Endothelial cell of umbilical vein (primary cell): ENCODE data around the gene RBM28. TPM values are rescaled to one million over a fixed set of nuclear protein-coding genes. Genes with fewer than 3 reads are reported as not detected.

Source experiments
- BruUV-seq: library from RNA; stranded (reverse); fragments of 400-500 nt; replicated peaks from 2 replicates; lab custom pipeline; 2021; lab: Mats Ljungman, UMichigan
- CTCF ChIA-PET: fragments of 300-600, 350-600 bp; sonication (Branson Sonifier 250); formaldehyde crosslinking; loops from one replicate; lab custom pipeline; 2021; ENCODE audit warnings: antibody characterized with exemption, inconsistent platforms; lab: Charles Lee
- POLR2A ChIA-PET: fragments of 300-600, 350-600 bp; sonication (Branson Sonifier 250); formaldehyde crosslinking; loops from one replicate; lab custom pipeline; 2021; ENCODE audit warnings: antibody characterized with exemption, inconsistent platforms; lab: Charles Lee
- DNase-seq: peaks from one replicate; pipeline ENCODE4 v3.0.0-alpha.2; 2011; ENCODE audit warnings: low read depth, low spot score
- FAIRE-seq: peaks from 2 replicates; lab custom pipeline; 2011; peaks lifted over from hg19 to GRCh38; lab: Jason Lieb, UNC
- H2AFZ ChIP-seq: 2 replicates; pipeline ENCODE4 v1.6.0; 2012; ENCODE audit warnings: low read depth, low read length, control low read depth, inconsistent platforms
- H3K27ac ChIP-seq: 2 replicates; pipeline ENCODE4 v1.5.1; 2011; ENCODE audit warnings: low read depth, mild to moderate bottlenecking, control low read depth, low read length, moderate library complexity; ENCODE audit not compliant: insufficient read depth
- H3K27me3 ChIP-seq, 2 experiments: 2 replicates each; pipeline versions ENCODE4 v1.6.0 to v1.6.1; 2011; ENCODE audit warnings: low read length in 2 of 2, mixed read lengths in 1 of 2; ENCODE audit not compliant: control insufficient read depth in 2 of 2, insufficient read depth in 2 of 2
- H3K36me3 ChIP-seq, 2 experiments: 2 replicates in 1 of 2; 3 replicates in 1 of 2; pipeline ENCODE4 v1.5.1; 2011; ENCODE audit warnings: low read length in 2 of 2, mild to moderate bottlenecking in 1 of 2, moderate library complexity in 1 of 2; ENCODE audit not compliant: control insufficient read depth in 2 of 2, insufficient read depth in 2 of 2; ENCODE audit errors: extremely low read depth in 1 of 2
- H3K4me1 ChIP-seq: 3 replicates; pipeline ENCODE4 v1.5.1; 2011; ENCODE audit warnings: mild to moderate bottlenecking, low read length; ENCODE audit not compliant: control insufficient read depth, insufficient read depth; ENCODE audit errors: extremely low read depth
- H3K4me2 ChIP-seq: 2 replicates; pipeline ENCODE4 v1.6.1; 2011; ENCODE audit warnings: low read length, control low read depth, mixed read lengths; ENCODE audit not compliant: insufficient read depth
- H3K4me3 ChIP-seq, 3 experiments: fragments of 200-600 bp in 1 of 3; sonication (generic), shearing (Covaris generic) in 1 of 3; replicated peaks in 1 of 3; 2 replicates each; pipeline ENCODE4 v1.5.1; 2011 to 2016; ENCODE audit warnings: control low read depth in 3 of 3, low read length in 3 of 3, mild to moderate bottlenecking in 2 of 3, inconsistent platforms in 1 of 3, low read depth in 1 of 3, moderate library complexity in 1 of 3; ENCODE audit not compliant: insufficient read depth in 1 of 3
- H3K79me2 ChIP-seq: 2 replicates; pipeline ENCODE4 v1.6.0; 2012; ENCODE audit warnings: low read length, inconsistent platforms; ENCODE audit not compliant: control insufficient read depth, insufficient read depth
- H3K9ac ChIP-seq: replicated peaks from 2 replicates; pipeline ENCODE3; 2011; ENCODE audit warnings: low read length, control low read depth; ENCODE audit not compliant: insufficient read depth; ENCODE audit errors: extremely low read depth
- H3K9me1 ChIP-seq: replicated peaks from 3 replicates; pipeline ENCODE4 v1.6.0; 2011; ENCODE audit warnings: mild to moderate bottlenecking, low read length; ENCODE audit not compliant: control insufficient read depth, insufficient read depth; ENCODE audit errors: extremely low read depth
- H3K9me3 ChIP-seq: replicated peaks from 2 replicates; pipeline ENCODE4 v1.5.1; 2012; ENCODE audit warnings: low read length, inconsistent platforms; ENCODE audit not compliant: control insufficient read depth, insufficient read depth
- H4K20me1 ChIP-seq: replicated peaks from 2 replicates; pipeline ENCODE3; 2011; ENCODE audit warnings: mild to moderate bottlenecking, low read length; ENCODE audit not compliant: control insufficient read depth, insufficient read depth; ENCODE audit errors: extremely low read depth
- EZH2 ChIP-seq: IDR thresholded peaks from 2 replicates; pipeline ENCODE4 v1.6.1; 2012; ENCODE audit warnings: borderline replicate concordance, low read depth, mild to moderate bottlenecking, moderate library complexity, low read length, inconsistent platforms; ENCODE audit not compliant: severe bottlenecking
- FOS ChIP-seq: IDR thresholded peaks from 2 replicates; pipeline ENCODE4 v1.6.1; 2011; ENCODE audit warnings: mild to moderate bottlenecking, low read length, moderate library complexity, borderline replicate concordance; ENCODE audit not compliant: insufficient read depth
- JUN ChIP-seq: IDR thresholded peaks from 2 replicates; pipeline ENCODE4 v1.6.1; 2011; ENCODE audit warnings: borderline replicate concordance, low read depth; ENCODE audit not compliant: insufficient read length, insufficient read depth
- MYC ChIP-seq: IDR thresholded peaks from one replicate; pipeline ENCODE4 v1.6.1; 2011; ENCODE audit warnings: mild to moderate bottlenecking, low read depth, low read length
- POLR2A ChIP-seq: IDR thresholded peaks from 2 replicates; pipeline ENCODE4 v1.6.1; 2012; ENCODE audit warnings: low read depth, mild to moderate bottlenecking, control low read depth, low read length
- POLR2AphosphoS5 ChIP-seq: IDR thresholded peaks from 2 replicates; pipeline ENCODE4 v1.6.1; 2012; ENCODE audit warnings: low read depth, mild to moderate bottlenecking, control low read depth, low read length, moderate library complexity; ENCODE audit not compliant: insufficient read depth
- dilution Hi-C: fragments of 300-500 bp; cut with MboI; formaldehyde crosslinking; loops from one replicate; pipeline ENCODE4 v1.15.0; 2019; ENCODE audit warnings: low sequenced_read_pairs; ENCODE audit not compliant: extremely low pct_ligation_motif_present
- intact Hi-C: fragments of 100-400 bp; cut with micrococcal nuclease; formaldehyde crosslinking; loops from one replicate; pipeline ENCODE4 v1.10.0; 2022
- polyA plus RNA-seq, 4 experiments: library from polyadenylated mRNA; depleted of rRNA in 3 of 4; stranded (reverse) in 3 of 4; unstranded in 1 of 4; fragments of >200 nt; gene quantifications; 2 replicates each; pipeline versions ENCODE4 v1.2.1 to v1.2.3, GENCODE V29; 2011 to 2012; ENCODE audit warnings: missing spikeins in 1 of 4
- total RNA-seq: library from RNA; stranded (reverse); gene quantifications from 2 replicates; pipeline ENCODE4 v1.2.3, GENCODE V29; 2021

The RBM28 gene
- total and polyA plus RNA-seq, 2 donors (not counting 3 experiments of a cell fraction or from before 2014, with no cell fraction given), result 11.6 to 58.7 TPM

DNA sequence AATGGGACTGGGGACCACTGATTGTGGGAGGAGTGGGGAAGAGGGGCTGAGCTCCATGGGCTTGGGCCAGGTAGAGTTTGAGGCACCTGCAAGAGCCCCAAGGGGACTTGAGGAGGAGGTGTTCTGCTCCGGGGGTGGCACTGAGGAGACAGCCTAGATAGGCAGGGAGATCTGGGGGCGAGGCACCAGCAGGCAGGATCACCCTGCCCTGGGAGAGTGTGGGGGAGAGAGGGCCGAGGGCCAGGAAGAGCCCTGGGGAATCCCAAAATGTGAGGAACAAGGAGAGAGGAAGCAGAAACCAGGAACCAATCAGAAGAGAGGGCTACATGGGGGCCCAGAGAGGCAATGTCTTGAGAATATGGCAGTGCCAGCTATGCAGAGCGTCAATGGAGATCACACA is 68.0 kb downstream of the RBM28 start:
- CTCF ChIA-PET, result no interaction called here
- DNase-seq (no peak), FAIRE-seq (no peak)
- no peak for TF ChIP-seq POLR2AphosphoS5
- POLR2A ChIA-PET, result no interaction called here
- no peaks in the 10 kb centered on the region for H3K36me3 ChIP-seq
- H3K9ac ChIP-seq, result no peak overlapping the region
- intact Hi-C loops (no loop called here), dilution Hi-C loops (no loop called here)
- no peak overlapping the region for H3K4me2 ChIP-seq
- no peak overlapping the region for H3K4me3 ChIP-seq
- H3K9me3 ChIP-seq, result no peaks in the 10 kb centered on the region
- H2AFZ ChIP-seq, result no peak overlapping the region
- no peaks in the 10 kb centered on the region for H3K79me2 ChIP-seq
- no TSS peak for BruUV-seq
- peaks cover 42 to 43% of the 10 kb centered on the region in 2 experiments for H3K27me3 ChIP-seq
- no peak overlapping the region for H3K27ac ChIP-seq
- no peaks in the 10 kb centered on the region for H4K20me1 ChIP-seq
- H3K9me1 ChIP-seq, result no peaks in the 10 kb centered on the region
- peaks cover 9% of the 10 kb centered on the region for H3K4me1 ChIP-seq

DNA sequence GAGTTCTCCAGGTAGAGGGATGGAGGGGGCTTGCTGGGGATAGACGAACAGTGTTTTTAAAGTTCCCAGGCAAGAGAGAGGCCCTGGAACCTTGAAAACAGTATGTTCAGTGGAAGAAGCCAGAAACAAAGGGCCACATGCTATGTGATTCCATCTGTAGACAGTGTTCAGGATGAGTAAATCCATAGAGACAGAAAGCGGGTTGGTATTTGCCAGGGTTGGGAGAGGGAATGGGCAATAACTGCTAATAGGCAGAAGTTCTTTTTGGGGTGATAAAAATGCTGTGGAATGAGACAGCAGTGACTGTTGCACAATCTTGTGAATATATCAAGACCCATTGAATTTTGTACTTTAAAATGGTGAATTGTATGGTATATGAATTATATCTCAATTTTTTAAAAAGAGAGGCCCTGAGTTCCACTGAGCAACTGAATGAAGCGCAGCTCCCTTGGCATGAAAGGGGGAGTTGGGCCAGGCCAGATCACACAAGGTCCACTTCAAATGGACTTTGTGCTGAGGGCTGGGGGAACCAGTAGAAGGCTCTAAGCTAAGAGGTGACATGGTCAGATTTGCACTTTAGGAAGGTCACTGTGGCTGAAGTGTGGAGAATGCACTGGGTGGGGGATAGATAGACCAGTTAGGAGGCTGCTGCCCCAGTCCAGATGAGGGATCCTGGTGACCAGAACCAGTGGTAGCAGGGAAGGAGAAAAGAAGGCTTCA is 68.7 kb downstream of the RBM28 start:
- no peaks in the 10 kb centered on the region for H3K79me2 ChIP-seq
- no peak for DNase-seq
- no peaks in the 10 kb centered on the region for H3K9me1 ChIP-seq
- H2AFZ ChIP-seq, result no peak overlapping the region
- no peaks in the 10 kb centered on the region for H3K36me3 ChIP-seq
- no peak overlapping the region for H3K4me2 ChIP-seq
- no peak overlapping the region for H3K27ac ChIP-seq
- no peak overlapping the region for H3K4me3 ChIP-seq
- ChIA-PET CTCF (no interaction called here), POLR2A (no interaction called here)
- H3K4me1 ChIP-seq, result peaks cover 9% of the 10 kb centered on the region
- FAIRE-seq, result no peak
- no peak overlapping the region for H3K9ac ChIP-seq
- H3K27me3 ChIP-seq, result peaks cover 46% of the 10 kb centered on the region in 2 experiments
- H4K20me1 ChIP-seq, result no peaks in the 10 kb centered on the region
- no peaks in the 10 kb centered on the region for H3K9me3 ChIP-seq
- dilution Hi-C loops (no loop called here), intact Hi-C loops (no loop called here)
- TF ChIP-seq JUN (no peak), MYC (no peak), POLR2A (no peak), EZH2 (no peak), FOS (no peak)
- no TSS peak for BruUV-seq
